ENCODE measurements around the gene PCDHGB3. TPM values are rescaled to one million over a fixed set of nuclear protein-coding genes. Genes with fewer than 3 reads are reported as not detected.
"Not testable (repeated sequence)": the region's sequence is repeated elsewhere in the genome, so short reads cannot be mapped to it uniquely, and the experiment has no call there.

PCDHGB3 gene
- total and polyA plus RNA-seq, 12 donors: 0.39 to 14.0 (median 9.0) TPM

DNA sequence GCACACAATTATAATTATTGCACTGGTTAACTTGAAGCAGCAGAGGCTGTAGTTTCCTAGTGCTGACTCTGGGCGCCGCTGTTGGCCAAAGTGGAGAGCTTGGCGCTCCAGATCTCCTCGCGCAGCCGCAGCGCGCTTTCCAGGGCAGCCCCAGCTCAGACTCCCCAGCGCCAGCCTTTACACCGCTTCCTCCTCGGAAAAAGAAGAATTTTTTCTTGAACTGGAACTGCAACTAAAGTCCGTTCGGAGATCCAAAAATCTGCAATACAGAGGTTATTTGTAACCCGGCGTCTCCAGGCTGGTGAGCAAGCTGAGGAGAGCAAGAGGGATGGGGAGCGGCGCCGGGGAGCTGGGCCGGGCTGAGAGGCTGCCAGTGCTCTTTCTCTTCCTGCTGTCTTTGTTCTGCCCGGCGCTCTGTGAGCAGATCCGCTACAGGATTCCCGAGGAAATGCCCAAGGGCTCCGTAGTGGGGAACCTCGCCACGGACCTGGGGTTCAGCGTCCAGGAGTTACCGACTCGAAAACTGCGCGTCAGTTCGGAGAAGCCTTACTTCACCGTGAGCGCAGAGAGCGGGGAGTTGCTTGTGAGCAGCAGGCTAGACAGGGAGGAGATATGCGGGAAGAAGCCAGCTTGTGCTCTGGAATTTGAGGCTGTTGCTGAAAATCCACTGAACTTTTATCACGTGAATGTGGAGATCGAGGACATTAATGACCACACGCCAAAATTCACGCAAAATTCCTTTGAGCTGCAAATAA is 17.7 kb downstream of the PCDHGB3 start, which contains the start of gene PCDHGB4:
Gene PCDHGB4, plus strand, starts transcription at position 142 of the 755 bp plus-strand sequence. Its CDS starts 187 bp downstream, at position 329.
- Histone ChIP-seq H3K27me3 (peaks cover 0 to 50% (median 0%) of the 10 kb centered on the region in 7 donors), H3K9me3 (peaks cover 0 to 97% (median 57%) of the 10 kb centered on the region in 11 donors), H3K36me3 (peaks cover 0 to 28% (median 0%) of the 10 kb centered on the region in 9 donors), H3K4me3 (peak within 1 kb of the TSS in 7 of 10 donors; percentile 4 to 42 (median 34)), H3K4me1 (peaks cover 0 to 14% (median 0%) of the 10 kb centered on the region in 9 donors)
- TF ChIP-seq, protein P1, sequence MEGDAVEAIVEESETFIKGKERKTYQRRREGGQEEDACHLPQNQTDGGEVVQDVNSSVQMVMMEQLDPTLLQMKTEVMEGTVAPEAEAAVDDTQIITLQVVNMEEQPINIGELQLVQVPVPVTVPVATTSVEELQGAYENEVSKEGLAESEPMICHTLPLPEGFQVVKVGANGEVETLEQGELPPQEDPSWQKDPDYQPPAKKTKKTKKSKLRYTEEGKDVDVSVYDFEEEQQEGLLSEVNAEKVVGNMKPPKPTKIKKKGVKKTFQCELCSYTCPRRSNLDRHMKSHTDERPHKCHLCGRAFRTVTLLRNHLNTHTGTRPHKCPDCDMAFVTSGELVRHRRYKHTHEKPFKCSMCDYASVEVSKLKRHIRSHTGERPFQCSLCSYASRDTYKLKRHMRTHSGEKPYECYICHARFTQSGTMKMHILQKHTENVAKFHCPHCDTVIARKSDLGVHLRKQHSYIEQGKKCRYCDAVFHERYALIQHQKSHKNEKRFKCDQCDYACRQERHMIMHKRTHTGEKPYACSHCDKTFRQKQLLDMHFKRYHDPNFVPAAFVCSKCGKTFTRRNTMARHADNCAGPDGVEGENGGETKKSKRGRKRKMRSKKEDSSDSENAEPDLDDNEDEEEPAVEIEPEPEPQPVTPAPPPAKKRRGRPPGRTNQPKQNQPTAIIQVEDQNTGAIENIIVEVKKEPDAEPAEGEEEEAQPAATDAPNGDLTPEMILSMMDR (IDR thresholded peaks at IDR 0.05): peak; percentile 14 to 64 (median 53)
- ATAC-seq: peak; percentile 79 to 92 (median 85)
- DNase-seq; H3K27ac ChIP-seq; intact Hi-C loops (cut with DNase I): not testable (repeated sequence)
- 16 to 18% methylated on average over 19 to 20 of the region's 40 CpGs for WGBS, 2 donors

DNA sequence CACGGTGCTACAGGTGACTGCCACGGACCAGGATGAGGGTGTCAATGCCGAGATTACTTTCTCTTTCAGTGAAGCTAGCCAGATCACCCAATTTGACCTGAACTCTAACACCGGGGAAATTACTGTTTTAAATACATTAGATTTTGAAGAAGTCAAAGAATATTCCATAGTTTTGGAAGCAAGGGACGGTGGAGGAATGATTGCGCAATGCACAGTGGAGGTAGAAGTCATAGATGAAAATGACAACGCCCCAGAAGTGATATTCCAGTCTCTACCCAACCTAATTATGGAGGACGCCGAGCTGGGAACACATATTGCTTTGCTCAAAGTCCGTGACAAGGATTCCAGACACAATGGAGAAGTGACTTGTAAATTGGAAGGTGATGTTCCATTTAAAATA is 18.6 kb downstream of the PCDHGB3 start:
- DNase-seq (no peak), ATAC-seq (no peak)
- intact Hi-C loops (cut with DNase I): no loop called here
- peaks cover 0 to 14% (median 0%) of the 10 kb centered on the region in 9 donors for H3K4me1 ChIP-seq
- peaks cover 0 to 50% (median 0%) of the 10 kb centered on the region in 7 donors for H3K27me3 ChIP-seq
- H3K4me3 ChIP-seq: no peak overlapping the region
- peaks cover 0 to 97% (median 62%) of the 10 kb centered on the region in 11 donors for H3K9me3 ChIP-seq
- TF ChIP-seq, protein P1 (IDR thresholded peaks at IDR 0.05): no peak
- peaks cover 0 to 28% (median 3%) of the 10 kb centered on the region in 9 donors for H3K36me3 ChIP-seq
- H3K27ac ChIP-seq: no peak overlapping the region
- WGBS, 2 donors: 56 to 58% methylated on average over 10 of the region's 10 CpGs

DNA sequence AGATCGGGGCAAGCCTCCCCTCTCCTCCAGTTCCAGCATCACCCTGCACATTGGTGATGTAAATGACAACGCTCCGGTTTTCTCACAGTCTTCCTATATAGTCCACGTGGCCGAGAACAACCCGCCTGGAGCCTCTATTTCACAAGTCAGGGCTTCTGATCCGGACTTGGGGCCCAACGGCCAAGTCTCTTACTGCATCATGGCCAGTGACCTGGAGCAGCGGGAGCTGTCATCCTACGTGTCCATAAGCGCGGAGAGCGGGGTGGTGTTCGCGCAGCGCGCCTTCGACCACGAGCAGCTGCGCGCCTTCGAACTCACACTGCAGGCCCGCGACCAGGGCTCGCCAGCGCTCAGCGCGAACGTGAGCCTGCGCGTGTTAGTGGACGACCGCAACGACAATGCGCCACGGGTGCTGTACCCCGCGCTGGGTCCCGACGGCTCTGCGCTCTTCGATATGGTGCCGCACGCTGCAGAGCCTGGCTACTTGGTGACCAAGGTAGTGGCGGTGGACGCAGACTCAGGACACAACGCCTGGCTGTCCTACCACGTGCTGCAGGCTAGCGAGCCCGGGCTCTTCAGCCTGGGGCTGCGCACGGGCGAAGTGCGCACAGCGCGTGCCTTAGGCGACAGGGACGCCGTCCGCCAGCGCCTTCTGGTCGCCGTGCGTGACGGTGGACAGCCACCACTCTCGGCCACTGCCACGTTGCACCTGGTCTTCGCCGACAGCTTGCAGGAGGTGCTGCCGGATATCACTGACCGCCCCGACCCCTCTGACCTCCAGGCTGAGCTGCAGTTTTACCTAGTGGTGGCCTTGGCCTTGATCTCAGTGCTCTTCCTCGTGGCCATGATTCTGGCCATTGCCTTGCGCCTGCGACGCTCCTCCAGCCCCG is 19.4 kb downstream of the PCDHGB3 start:
- no peak for DNase-seq
- H3K4me3 ChIP-seq: no peak overlapping the region
- intact Hi-C loops (cut with DNase I): loop anchor here in 1 of 10 donors (5.0 kb wide), 1 partner anchor 37 kb away; the partner anchor contains the start of gene PCDHGB1

More for the DNA sequence above, 19.4 kb downstream of the PCDHGB3 start:
- WGBS, 2 donors: 40% methylated on average over 77 of the region's 77 CpGs
- ATAC-seq: no peak
- Histone ChIP-seq H3K36me3 (peaks cover 0 to 28% (median 3%) of the 10 kb centered on the region in 9 donors), H3K27me3 (peaks cover 0 to 56% (median 0%) of the 10 kb centered on the region in 7 donors), H3K27ac (no peak overlapping the region), H3K4me1 (peaks cover 0 to 14% (median 0%) of the 10 kb centered on the region in 9 donors), H3K9me3 (peaks cover 0 to 97% (median 65%) of the 10 kb centered on the region in 11 donors)
- TF ChIP-seq, protein P1 (IDR thresholded peaks at IDR 0.05): no peak

Data from heart right ventricle (tissue), 16 donors.